DMS153 (cell line): ENCODE results near the gene TSPAN15.

Experiments
- DNase-seq: peaks from one replicate; lab custom pipeline; 2025; lab: John Stamatoyannopoulos, UW

The TSPAN15 gene

GRCh38 chr10:69553328-69553727, 102.1 kb downstream of the TSPAN15 start:
- no peak for DNase-seq

DNA sequence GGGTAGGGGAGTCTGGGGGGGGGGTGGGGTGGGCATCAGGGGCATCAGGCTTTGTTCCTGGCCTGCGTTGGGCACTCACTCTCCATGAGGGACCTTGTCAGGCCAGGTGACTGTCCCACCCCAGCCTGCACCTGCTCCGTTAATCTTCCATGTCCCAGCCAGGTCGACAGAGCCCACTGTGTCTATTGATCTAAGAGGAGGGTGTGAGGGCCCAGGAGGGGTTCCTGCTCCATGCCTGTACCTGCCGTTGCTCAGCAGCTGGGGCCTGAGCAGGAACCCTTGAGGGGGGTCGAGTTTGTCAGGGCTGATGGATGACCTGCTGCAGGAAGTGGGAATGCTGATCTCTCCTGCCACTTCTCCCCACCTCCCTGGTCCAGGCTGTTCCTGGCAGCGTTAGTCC, 103.3 kb downstream of the TSPAN15 start:
- DNase-seq, result no peak
